HTR-8/SVneo (cell line): ENCODE measurements around the gene RPL5.

Source experiments
- DNase-seq: peaks from one replicate; pipeline ENCODE4 v3.0.0; 2011; ENCODE audit warnings: low spot score, mixed read lengths; ENCODE audit not compliant: insufficient read length
- FAIRE-seq: peaks from 2 replicates; lab custom pipeline; 2011; peaks lifted over from hg19 to GRCh38; lab: Jason Lieb, UNC

Gene RPL5

GRCh38 chr1:92851729-92852128 is 19.9 kb downstream of the RPL5 start:
- no peak for FAIRE-seq
- no peak for DNase-seq

GRCh38 chr1:92853299-92853698 is 21.5 kb downstream of the RPL5 start:
- DNase-seq: no peak
- no peak for FAIRE-seq

- FAIRE-seq (no peak), DNase-seq (no peak)
Measured at GRCh38 chr1:92854101-92854785, 22.4 kb downstream of the RPL5 start.

- FAIRE-seq (no peak), DNase-seq (no peak)
Measured at GRCh38 chr1:92855236-92855635, 23.4 kb downstream of the RPL5 start.

- no peak for DNase-seq
- FAIRE-seq: no peak
Measured at GRCh38 chr1:92857817-92858216, 26.0 kb downstream of the RPL5 start.

- peak; percentile 88 for FAIRE-seq
Measured at GRCh38 chr1:92858564-92859399, 26.9 kb downstream of the RPL5 start.

GRCh38 chr1:92859400-92860039 is 27.7 kb downstream of the RPL5 start:
- no peak for FAIRE-seq
- no peak for DNase-seq

More at GRCh38 chr1:92858564-92859399, 26.9 kb downstream of the RPL5 start:
- DNase-seq: peak; percentile 63

GRCh38 chr1:92862605-92863004 is 30.8 kb downstream of the RPL5 start:
- DNase-seq (no peak), FAIRE-seq (peak; percentile 44)

GRCh38 chr1:92864131-92864530 is 32.3 kb downstream of the RPL5 start:
- DNase-seq (no peak), FAIRE-seq (no peak)

GRCh38 chr1:92870591-92870990 is 38.8 kb downstream of the RPL5 start:
- FAIRE-seq: no peak
- no peak for DNase-seq

GRCh38 chr1:92872719-92873118 is 40.9 kb downstream of the RPL5 start:
- FAIRE-seq (no peak), DNase-seq (no peak)

- no peak for DNase-seq
Measured at GRCh38 chr1:92874987-92875386, 43.1 kb downstream of the RPL5 start.

GRCh38 chr1:92876351-92876750 is 44.5 kb downstream of the RPL5 start:
- DNase-seq: no peak
- FAIRE-seq: no peak

More at GRCh38 chr1:92874987-92875386, 43.1 kb downstream of the RPL5 start:
- FAIRE-seq: no peak

GRCh38 chr1:92877081-92877711 is 45.4 kb downstream of the RPL5 start:
- DNase-seq: no peak

GRCh38 chr1:92877792-92878191 is 46.0 kb downstream of the RPL5 start:
- DNase-seq (no peak), FAIRE-seq (no peak)

More at GRCh38 chr1:92877081-92877711, 45.4 kb downstream of the RPL5 start:
- FAIRE-seq: no peak

- no peak for DNase-seq
- no peak for FAIRE-seq
Measured at GRCh38 chr1:92879316-92879968, 47.6 kb downstream of the RPL5 start.

- DNase-seq: no peak
- no peak for FAIRE-seq
Measured at GRCh38 chr1:92881391-92881790, 49.6 kb downstream of the RPL5 start.

- FAIRE-seq (no peak), DNase-seq (no peak)
Measured at GRCh38 chr1:92882819-92883218, 51.0 kb downstream of the RPL5 start.

- FAIRE-seq (no peak), DNase-seq (no peak)
Measured at GRCh38 chr1:92883297-92883696, 51.5 kb downstream of the RPL5 start.

- FAIRE-seq: no peak
Measured at GRCh38 chr1:92884195-92884594, 52.4 kb downstream of the RPL5 start.

More at GRCh38 chr1:92884195-92884594, 52.4 kb downstream of the RPL5 start:
- no peak for DNase-seq
